Hematopoietic multipotent progenitor cell treated with erythropoietin and hydrocortisone succinate and interleukin-3 and kit ligand, for 15 days (in vitro differentiated cells): ENCODE measurements around the gene SEMA3E.
"Not testable (repeated sequence)": the region's sequence is repeated elsewhere in the genome, so short reads cannot be mapped to it uniquely, and the experiment has no call there.

Experiments
- DNase-seq: peaks from one replicate; pipeline ENCODE4 v3.0.0-alpha.2; 2015; ENCODE audit warnings: low spot score

Gene SEMA3E

DNA sequence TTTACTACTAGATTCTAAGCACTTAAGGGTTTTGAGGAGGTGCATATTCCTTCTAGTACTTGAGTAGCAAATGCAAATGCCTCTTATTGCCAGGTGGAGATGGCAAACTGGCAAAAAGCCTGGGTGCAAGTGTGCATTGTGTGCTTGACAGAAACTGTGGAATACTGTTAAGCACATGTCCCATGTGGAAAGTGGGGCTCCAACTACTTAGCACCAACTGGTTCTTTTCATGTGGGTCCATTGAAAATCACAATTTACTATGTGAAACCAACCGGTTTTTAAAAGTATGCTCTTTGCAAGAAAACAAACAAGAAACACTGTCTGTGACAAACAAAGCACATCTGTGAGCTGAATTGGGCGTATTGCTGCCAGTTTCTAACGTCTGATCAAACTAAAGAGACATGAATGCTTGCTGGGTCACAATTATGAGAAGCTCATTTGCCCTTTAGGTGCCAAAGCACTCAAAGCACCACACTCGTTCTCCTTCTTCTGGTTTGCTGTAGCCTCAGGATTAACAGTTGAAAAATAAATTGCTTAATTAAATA is 197.4 kb downstream of the SEMA3E start:
- DNase-seq = no peak

DNA sequence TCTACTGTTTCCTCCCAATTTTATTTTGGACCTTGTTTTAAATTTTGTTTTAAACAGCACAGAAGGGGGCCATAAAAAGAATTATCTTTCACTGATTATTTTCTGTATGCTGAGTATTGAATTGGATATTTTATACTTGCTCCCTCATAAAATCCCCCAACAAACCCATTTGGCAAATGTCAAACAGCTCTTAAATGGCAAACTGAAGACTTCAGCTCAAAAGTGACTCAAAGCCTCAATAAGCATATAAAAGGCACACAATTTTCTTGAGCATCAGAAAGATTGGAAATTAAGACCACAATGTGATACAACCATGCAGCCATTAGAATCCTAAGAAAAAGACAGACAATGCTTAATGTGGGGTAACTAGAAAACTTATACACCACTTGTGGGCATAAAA is 199.2 kb downstream of the SEMA3E start:
- DNase-seq = no peak

DNA sequence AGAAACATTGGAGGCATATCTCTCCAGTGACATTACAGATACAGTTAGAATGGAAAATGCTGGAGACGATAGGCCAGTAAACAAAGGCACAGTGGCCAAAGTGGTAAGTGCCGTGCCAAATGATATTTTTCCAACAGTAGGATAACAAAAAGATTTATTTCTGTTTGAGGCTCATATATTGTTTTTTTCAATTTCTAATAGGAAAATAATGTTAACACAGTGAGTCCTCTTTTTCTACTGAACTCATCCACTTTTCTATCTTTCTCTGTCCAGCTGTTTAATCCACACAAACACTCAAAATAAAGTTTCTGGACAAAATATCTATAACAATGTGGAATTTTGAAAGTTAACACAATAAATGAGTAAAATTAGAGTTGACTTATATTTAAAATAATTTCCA is 201.3 kb downstream of the SEMA3E start:
- no peak for DNase-seq

DNA sequence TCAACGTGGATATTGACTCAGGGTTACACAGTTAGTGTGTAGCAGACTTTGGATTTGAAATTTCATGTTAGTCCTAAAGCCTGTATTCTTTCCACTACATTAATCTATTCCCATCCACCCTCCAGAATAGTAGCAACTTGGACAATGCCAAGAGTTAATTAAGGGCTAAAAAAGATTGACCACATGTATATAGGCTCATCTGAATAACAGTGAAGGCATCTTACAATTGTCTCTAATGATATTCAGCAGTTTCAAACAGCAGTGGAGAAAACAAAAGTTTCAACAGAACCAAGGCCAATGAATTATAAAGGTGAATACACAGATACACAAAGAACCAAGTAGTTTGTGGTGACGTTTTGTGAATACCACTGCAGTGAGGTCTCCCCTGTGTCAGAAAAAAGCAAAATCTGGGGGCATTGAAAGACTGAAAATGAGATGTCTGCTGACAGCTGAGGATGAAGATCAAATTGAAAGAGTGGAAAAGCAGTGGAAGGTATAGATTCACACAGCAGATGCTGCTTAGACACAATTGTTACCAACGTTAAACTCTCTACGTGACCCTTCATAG is 202.8 kb downstream of the SEMA3E start:
- DNase-seq = no peak

DNA sequence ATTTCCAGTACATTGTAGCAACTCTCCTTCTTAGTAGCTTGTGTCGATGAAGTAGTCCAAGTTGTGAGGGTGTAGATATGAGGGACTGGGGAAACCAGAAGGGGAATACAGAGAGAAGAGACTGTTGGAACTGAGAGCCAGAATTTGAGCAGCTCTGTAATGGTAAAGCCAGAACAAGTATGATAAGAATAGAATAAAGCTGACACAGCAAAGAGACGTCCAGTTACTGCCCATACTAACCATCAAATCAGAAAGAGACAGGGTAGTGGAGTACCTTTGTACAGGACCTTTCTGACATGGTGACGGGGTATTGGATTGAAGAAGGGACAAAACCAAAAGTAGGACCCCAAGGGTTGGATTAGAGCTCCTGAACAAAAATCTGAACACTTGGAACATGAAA is 206.0 kb downstream of the SEMA3E start:
- DNase-seq = no peak

DNA sequence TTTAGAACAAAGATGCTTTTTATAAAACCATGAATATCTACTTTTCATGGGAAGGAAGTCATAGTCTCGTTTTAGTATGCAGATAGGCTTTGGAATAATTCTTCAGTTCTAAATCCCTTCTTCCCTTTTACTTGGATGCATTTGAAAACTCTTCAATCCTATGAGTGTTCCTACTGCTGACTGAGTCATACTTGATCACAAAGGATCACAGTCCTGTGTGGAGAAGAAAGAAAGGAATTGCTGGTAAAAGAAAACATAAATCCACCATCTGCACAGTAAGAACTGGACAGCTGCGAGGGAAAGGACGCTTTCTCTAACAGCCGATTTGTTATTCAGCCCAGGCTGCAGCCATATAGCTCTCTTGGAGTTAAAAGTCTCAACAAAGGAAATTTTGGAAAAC is 209.9 kb downstream of the SEMA3E start:
- DNase-seq = no peak

DNA sequence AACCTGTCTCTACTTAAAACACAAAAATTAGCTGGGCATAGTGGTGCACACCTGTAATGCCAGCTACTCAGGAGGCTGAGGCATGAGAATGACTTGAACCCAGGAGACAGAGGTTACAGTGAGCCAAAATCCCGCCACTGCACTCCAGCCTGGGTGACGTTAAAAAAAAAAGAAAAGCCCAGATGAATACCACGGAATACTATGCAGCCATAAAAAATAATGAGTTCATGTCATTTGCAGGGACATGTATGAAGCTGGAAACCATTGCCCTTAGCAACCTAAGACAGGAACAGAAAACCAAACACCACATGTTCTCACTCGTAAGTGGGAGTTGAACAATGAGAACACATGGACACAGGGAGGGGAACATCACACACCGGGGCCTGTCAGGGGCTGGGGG is 218.7 kb downstream of the SEMA3E start:
- DNase-seq = not testable (repeated sequence)

DNA sequence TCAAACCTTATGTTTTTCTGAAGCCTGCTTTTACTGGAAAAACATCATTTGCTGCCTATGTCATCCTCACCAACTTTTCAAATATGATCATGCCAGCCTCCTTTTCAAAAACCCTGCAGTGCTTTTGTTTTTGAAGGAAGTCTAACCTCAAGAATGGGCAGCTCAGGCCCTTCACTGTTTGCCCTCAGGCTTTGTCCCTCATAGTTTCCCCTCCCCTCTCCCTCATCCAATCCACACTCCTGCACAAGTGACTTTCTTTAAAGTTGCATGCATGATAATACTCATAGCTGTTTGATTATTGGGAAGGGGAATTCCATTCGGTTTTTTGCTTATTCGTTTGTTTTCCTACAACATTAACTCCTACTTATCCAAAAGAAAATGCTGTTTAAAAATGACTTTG is 219.4 kb downstream of the SEMA3E start:
- no peak for DNase-seq

DNA sequence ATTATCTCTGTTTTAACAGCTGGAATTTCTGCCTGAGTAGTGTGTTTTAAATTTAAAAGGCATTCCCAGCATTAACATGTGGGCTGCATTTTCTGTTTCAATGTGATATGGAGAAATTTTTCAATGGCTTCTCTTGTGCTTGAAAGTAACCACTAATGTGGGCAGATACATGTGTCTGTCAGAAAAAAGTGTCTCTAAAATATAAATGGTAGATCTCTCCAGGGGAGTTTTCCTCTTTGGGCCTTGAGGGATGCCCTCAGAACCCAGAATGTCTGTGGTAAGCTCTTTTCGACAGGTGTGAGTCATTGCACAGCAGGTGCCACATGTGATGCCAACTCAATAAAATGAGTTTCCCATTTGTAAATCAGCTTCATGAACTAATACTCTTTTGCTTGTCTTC is 221.1 kb downstream of the SEMA3E start:
- no peak for DNase-seq

DNA sequence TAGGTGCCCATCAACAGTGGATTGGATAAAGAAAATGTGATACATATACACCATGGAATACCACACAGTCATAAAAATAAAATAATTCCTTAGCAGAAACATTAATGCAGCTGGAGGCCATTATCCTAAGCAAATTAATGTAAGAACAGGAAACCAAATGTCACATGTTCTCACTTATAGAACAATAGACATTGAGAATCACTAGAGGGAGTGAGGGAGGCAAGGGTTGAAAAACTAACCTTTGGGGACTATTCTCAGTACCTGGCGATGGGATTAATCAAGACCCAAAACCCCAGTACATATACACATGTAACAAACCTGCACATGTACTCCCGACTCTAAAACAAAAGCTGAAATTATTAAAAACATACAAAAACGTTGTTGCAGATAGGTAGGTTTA is 222.6 kb downstream of the SEMA3E start:
- DNase-seq = no peak

DNA sequence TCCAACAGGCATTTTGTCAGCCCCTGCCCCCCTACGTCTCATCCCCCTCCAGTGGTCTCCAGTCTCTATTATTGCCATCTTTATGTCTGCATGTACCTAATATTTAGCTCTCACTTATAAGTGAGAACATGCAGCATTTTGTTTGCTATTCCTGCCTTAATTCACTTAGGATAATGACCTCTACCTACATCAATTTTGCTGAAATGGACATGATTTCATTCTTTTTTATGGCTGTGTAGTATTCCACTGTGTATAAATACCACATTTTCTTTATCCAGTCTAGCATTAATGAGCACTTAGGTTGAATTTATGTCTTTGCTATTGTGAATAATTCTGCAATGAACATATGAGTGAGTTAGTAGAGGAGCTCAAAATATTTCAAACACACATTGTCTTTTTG is 229.9 kb downstream of the SEMA3E start:
- no peak for DNase-seq

DNA sequence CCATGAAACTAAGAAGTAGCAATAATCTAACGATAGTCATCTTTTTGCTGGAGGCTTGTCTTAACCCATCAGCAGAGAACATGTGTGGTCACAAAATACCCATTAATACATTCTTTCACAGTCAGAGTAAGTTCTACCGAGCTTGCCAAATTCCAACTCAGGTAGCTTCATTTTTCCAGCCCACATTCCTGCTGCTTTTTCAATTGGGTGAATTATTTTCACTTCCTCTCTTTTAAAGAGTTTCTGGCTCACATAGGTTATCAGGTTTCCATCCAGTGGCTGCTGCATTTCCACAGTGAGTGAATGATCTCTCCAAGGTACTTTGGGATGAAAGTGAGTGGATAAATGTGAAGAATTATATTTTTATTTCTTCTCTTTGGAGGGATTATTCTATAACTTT is 233.1 kb downstream of the SEMA3E start:
- DNase-seq = no peak

DNA sequence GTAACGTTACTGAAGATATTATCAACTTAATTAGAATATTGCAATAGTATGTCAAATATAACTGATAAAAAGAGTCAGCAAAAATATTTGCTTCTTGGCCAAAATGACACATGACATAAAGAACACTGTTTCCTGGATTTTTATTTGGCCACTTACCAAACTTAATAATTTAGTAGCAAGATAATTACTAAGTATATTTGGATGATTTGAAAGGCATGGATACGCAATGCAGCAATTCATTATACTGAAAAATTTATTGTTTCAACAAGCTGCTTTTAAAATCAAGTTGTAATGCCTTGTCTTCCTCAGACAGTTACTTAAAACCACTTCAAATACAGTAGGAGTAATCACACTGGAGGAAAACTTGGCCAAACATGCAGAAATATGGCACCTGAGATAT is 234.0 kb downstream of the SEMA3E start:
- DNase-seq = no peak

DNA sequence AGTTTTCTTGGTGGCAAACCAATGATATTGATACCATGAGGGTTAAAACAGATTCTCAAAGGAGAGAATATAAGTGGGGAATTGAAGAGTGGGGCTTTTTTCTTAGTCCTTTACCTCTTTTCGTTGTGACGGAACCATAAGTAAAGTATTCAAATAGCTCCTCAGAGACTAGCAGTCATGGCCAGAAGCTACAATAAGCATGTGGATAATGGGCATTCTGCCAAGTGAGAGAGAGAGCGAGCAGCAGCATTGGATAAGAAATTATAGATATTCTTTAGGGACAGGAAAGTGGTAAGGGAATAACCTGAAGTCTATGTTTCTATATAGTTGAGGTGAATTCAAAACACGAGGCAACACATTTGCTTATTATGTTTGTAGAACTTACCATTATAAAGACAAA is 235.1 kb downstream of the SEMA3E start:
- no peak for DNase-seq

DNA sequence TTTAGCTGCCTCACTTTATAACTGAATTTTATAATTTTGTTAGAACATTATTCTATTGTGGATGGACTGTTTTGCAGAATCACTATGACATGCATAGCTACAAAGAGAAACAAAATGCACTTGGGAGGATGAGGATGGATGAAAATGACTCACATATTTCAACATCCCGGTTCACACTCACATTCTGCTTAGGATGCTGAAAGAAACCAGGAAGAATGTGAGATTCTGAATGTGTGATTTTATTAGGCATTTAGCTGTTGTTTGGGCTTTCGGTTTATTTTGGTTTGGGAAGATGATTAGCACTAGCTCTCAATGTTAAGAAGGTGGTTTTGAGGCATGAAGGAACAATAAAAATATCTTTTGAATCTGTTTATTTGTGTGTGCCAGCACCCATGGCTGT is 235.5 kb downstream of the SEMA3E start:
- no peak for DNase-seq

DNA sequence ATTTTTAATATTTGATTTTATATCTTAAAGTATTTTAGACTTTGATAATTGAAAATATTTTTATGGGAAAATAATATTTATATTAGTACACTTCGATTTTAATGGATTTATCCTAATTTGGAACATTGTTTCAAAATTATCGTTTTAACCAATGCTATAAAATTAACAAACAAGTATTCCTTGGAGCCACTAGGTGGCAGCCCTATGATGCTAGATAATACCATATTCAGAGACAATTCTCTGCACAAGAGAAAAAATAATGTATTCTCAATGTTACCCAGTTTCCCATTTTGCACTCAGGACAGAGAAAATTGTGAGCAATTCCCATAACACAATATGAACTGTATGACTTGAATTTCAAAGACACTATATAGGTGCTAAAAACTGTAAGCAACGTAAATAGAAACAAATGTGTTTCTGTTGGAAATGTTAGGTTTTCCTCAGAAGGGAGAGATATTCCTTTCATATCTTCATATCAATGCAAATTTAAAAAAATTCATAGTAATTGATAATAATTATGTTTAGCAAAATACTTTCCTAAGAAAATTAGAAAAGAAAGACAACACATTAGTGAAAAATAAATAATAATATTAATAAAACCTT is 237.8 kb downstream of the SEMA3E start:
- DNase-seq = peak; percentile 16

DNA sequence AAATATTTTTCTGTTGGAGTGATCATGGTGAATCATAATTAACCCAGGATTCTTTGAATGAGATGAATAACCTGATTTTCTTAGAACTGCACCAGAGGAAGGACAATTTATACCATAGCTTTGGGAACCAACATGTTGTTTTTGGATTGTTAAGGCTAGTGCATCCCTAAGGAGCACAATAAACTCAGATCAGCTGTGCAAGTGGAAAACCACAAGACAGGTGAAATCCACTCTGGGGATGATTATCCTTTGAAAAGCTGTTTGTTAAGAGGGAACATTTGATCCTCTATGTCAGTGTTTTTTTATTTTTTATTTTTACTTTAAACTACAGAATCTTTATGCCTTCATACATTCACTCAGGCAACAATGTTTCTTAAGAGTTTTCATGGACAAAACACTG is 254.2 kb downstream of the SEMA3E start:
- no peak for DNase-seq

DNA sequence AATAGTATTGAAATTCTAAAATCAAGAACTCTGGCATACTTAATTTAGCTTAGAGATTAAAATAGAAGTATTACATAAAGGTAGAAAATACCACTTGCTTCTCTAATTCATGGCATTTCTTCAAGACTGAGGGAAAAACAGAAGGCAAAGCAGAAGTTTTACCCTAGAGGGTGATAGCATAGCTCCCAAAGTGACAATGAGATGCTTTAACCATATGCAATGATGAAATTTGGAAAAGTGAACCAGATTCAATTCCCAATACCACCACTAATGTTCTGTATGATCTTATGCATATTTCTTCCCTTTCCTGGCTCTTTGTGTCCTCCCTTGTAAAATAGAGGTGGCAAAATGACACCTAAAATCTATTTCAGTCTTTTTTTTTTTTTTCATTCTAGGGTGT is 260.5 kb downstream of the SEMA3E start:
- DNase-seq = no peak

DNA sequence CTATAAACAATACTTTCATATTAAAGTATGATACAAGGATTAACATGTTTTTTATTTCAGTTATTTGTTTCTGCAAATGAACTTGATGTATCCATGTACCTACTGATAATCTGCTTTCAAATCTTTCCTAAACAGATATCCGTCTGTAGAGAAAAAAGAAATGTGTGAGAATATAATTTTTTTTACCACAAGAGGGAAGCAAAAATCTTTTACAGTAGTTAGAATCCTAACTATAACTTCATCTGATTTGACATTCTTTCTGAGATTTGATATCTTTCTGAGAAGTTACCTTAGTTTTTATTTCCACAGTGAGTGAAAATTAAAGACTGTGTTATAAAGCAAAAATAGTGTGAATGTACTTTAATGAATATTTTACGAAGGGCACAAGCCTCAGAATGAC is 282.3 kb downstream of the SEMA3E start:
- DNase-seq = no peak

DNA sequence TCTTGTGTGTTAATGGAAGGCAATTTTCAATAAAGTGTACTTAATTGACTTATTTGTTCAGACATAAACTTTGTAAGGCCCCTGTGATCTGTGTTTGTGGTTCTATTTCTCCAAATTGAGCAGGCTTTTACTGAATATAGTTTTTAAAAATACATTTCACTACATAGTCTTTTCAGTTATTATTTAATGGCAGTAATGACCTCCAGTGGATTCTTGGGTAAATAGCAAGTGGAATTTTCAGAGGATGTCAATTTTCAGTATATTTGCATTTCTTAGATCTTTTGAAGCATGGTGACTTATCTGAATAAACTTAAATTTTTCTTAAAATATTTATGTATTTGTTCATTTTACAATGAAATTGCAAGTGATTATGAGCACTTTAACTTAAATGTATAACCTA is 283.2 kb downstream of the SEMA3E start:
- no peak for DNase-seq

DNA sequence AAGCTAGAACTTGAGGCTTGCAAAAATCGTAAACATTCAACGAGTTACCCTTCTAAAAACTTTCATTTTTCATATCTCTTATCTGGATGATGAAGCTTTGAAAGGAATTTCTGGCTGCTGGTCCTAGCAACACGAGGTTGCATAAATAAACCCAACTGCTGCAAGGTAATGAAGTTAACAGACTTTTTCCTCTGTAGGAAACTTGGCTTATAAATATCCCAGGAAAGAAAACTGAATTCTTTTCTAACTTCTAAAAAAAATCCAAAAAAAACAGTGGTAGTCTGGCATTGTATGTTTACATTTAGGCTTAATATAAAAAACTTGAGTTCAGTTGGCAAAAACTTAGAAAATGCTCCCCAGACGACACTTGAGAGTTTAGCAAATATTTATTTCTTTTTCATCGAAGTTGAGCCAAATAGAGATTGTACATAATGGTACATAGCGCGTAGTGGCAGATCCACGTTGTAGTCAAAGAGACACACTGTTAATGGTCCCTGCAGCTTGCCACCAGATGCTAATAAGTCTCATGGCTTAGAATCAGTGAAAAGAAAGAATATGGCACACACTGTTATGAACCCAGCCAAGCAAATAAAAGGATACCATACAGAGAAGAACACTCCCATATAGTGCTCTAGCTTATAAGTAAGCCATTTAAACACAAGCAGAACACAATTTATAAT is 285.9 kb downstream of the SEMA3E start:
- no peak for DNase-seq

DNA sequence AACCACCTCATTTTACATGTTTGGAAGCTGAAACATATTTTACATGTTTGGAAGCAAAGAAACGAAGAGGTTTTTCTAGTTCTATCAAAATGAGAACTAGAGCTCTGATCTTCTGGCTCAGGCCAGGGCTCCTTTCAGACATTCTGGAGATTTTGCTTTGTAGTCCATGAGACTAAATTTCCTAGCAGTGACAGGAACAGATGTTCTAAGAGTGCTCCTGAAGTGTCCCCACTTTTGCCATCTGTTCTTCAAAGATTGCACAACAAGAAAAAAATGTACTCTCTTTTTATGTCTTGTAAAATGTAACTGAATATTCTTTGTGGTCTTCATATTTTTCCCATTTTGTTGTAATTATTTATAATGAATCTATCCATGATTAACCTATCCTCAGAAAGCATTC is 289.8 kb downstream of the SEMA3E start:
- no peak for DNase-seq

DNA sequence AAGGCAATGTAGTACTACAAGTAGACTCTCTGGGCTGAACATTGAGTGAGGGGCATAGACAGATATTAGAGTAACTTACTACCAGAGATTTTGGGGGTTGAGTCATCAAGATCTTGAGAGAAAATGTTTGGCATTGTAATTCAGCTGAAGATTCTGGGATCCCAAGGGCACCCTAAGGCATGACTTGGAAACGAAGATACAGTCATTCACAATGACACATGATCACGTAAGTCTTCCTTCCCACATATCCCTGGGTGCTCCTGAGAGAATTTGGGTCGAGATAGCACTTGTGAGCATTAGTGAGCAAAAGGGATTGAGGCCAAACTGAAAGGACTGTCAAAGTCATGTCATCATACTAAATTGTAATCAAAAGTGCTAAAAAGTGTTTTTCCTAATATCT is 293.8 kb downstream of the SEMA3E start:
- DNase-seq = no peak

DNA sequence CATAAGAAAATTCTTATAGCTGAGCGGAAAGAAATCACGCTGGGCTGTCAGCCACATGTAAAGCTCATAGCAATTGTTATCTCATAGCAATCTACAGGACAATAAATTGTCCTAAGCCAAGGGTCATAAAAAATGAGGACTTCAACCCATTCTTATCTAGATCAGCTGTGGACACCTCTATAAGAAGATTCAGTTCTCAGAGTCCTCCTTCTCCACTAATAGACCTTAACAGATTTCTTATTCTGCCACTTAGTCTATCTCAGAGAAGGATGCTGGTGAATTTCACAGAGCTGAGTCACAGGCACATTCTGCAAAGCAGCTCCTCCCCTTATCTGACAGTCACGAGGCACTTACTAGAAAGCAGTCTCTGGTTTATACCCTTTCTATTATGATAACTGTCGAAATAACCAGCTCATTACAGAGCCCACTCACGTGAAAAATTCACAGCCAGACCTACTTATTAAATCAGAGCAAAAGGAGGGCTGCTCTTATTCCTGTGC is 300.9 kb downstream of the SEMA3E start:
- DNase-seq = no peak
